HCT116 (cell line): Measurements from ENCODE around the gene STRIP1. TPM values are rescaled to one million over a fixed set of nuclear protein-coding genes. Genes with fewer than 3 reads are reported as not detected.

Source experiments
- ATAC-seq: fragments of 200-7000 bp; cut with Tn5 transposase; 2 replicates; pipeline ENCODE4 v1.9.1; 2020; ENCODE audit warnings: mild to moderate bottlenecking, moderate library complexity
- BruUV-seq: library from RNA; stranded (reverse); fragments of 400-500 nt; replicated peaks from 2 replicates; lab custom pipeline; 2021; lab: Mats Ljungman, UMichigan
- CTCF ChIA-PET: fragments of 300-600 bp; sonication (Branson Sonifier 250); formaldehyde crosslinking; loops from one replicate; lab custom pipeline; 2021; ENCODE audit warnings: antibody characterized with exemption; lab: Charles Lee
- POLR2A ChIA-PET: fragments of 300-600, 350-600 bp; sonication (Branson Sonifier 250); formaldehyde crosslinking; loops from one replicate; lab custom pipeline; 2021; ENCODE audit warnings: antibody characterized with exemption; lab: Charles Lee
- RAD21 ChIA-PET, 2 experiments: fragments of 300-600 bp; sonication (Branson Sonifier 250); formaldehyde crosslinking; loops; one replicate each; lab custom pipeline; 2023; ENCODE audit warnings: low total read pairs in 2 of 2; ENCODE audit not compliant: uncharacterized antibody in 2 of 2, unreplicated experiment in 2 of 2, low non-redundant PET in 1 of 2; lab: Charles Lee
- DNase-seq: peaks from one replicate; pipeline ENCODE4 v3.0.0-alpha.2; 2010; ENCODE audit warnings: low read depth, low spot score
- H2AFZ ChIP-seq: fragments of 200-600 bp; shearing (Covaris generic), sonication (generic); 2 replicates; pipeline ENCODE4 v1.6.1; 2017; ENCODE audit warnings: low read depth, mixed run types, mixed read lengths, antibody characterized with exemption, low read length; ENCODE audit not compliant: poor library complexity, severe bottlenecking
- H3K27ac ChIP-seq: 2 replicates; pipeline ENCODE4 v1.5.1; 2012; ENCODE audit warnings: low read depth, low read length
- H3K27me3 ChIP-seq: fragments of 200-600 bp; sonication (generic); 2 replicates; pipeline ENCODE4 v1.6.1; 2016; ENCODE audit warnings: mixed run types, low read length, mixed read lengths; ENCODE audit not compliant: insufficient read depth
- H3K36me3 ChIP-seq, 2 experiments: fragments of 200-500 bp in 1 of 2; fragments of 200-600 bp in 1 of 2; sonication (Bioruptor generic) in 1 of 2; sonication (generic) in 1 of 2; 2 replicates each; pipeline versions ENCODE4 v1.5.1 to v1.6.1; 2014 to 2016; ENCODE audit warnings: low read length in 2 of 2, inconsistent platforms in 1 of 2, mixed read lengths in 1 of 2, mixed run types in 1 of 2; ENCODE audit not compliant: insufficient read depth in 2 of 2, control insufficient read depth in 1 of 2
- H3K4me1 ChIP-seq, 2 experiments: fragments of 200-600 bp in 1 of 2; sonication (generic) in 1 of 2; 2 replicates each; pipeline versions ENCODE4 v1.5.1 to v1.6.1; 2012 to 2017; ENCODE audit warnings: low read length in 2 of 2, inconsistent platforms in 1 of 2, mild to moderate bottlenecking in 1 of 2, mixed read lengths in 1 of 2, mixed run types in 1 of 2, moderate library complexity in 1 of 2; ENCODE audit not compliant: insufficient read depth in 2 of 2, control insufficient read depth in 1 of 2
- H3K4me2 ChIP-seq: fragments of 200-600 bp; sonication (generic); 2 replicates; pipeline ENCODE4 v1.6.1; 2017; ENCODE audit warnings: mixed run types, low read length, mixed read lengths
- H3K4me3 ChIP-seq, 2 experiments: fragments of 200-600 bp in 1 of 2; sonication (generic) in 1 of 2; replicated peaks in 1 of 2; 2 replicates each; pipeline ENCODE4 v1.5.1; 2011 to 2016; ENCODE audit warnings: low read length in 2 of 2, control low read depth in 1 of 2, low read depth in 1 of 2, mild to moderate bottlenecking in 1 of 2, mixed read lengths in 1 of 2, mixed run types in 1 of 2
- H3K79me2 ChIP-seq: fragments of 200-600 bp; sonication (generic); 2 replicates; pipeline ENCODE4 v1.6.1; 2017; ENCODE audit warnings: mild to moderate bottlenecking, mixed run types, low read length, moderate library complexity, mixed read lengths; ENCODE audit not compliant: insufficient read depth
- H3K9ac ChIP-seq: fragments of 200-600 bp; sonication (generic); 2 replicates; pipeline ENCODE4 v1.6.1; 2016; ENCODE audit warnings: low read length, mixed read lengths
- H3K9me2 ChIP-seq: fragments of 200-600 bp; sonication (generic), shearing (Covaris generic); 2 replicates; pipeline ENCODE4 v1.6.1; 2017; ENCODE audit warnings: mixed run types, mild to moderate bottlenecking, moderate library complexity; ENCODE audit not compliant: insufficient read depth
- H3K9me3 ChIP-seq, 2 experiments: fragments of 200-500 bp in 1 of 2; fragments of 200-600 bp in 1 of 2; sonication (Bioruptor generic) in 1 of 2; sonication (generic) in 1 of 2; 2 replicates each; pipeline ENCODE4 v1.6.1; 2014 to 2017; ENCODE audit warnings: low read length in 2 of 2, mixed read lengths in 2 of 2, inconsistent platforms in 1 of 2, low read depth in 1 of 2, mild to moderate bottlenecking in 1 of 2, mixed run types in 1 of 2, moderate library complexity in 1 of 2; ENCODE audit not compliant: control insufficient read depth in 1 of 2, insufficient read depth in 1 of 2
- H4K20me1 ChIP-seq: fragments of 200-600 bp; sonication (generic), shearing (Covaris generic); 2 replicates; pipeline ENCODE4 v1.6.1; 2017; ENCODE audit warnings: mixed run types, mild to moderate bottlenecking, moderate library complexity; ENCODE audit not compliant: insufficient read depth
- CBX3 ChIP-seq: IDR thresholded peaks from 2 replicates; pipeline ENCODE4 v1.6.1; 2012; ENCODE audit warnings: low read depth
- CTCF ChIP-seq, 3 experiments: fragments of 200-600 bp in 1 of 3; sonication (generic) in 1 of 3; IDR thresholded peaks in 2 of 3; conservative IDR thresholded peaks in 1 of 3; 2 replicates each; pipeline ENCODE4 v1.5.1; 2012 to 2017; ENCODE audit warnings: low read depth in 2 of 3, low read length in 2 of 3, antibody characterized with exemption in 1 of 3, borderline replicate concordance in 1 of 3, control low read depth in 1 of 3, mild to moderate bottlenecking in 1 of 3, mixed read lengths in 1 of 3, mixed run types in 1 of 3, moderate library complexity in 1 of 3; ENCODE audit not compliant: insufficient read depth in 1 of 3
- EZH2 ChIP-seq: fragments of 200-600 bp; sonication (generic); IDR thresholded peaks from 2 replicates; pipeline ENCODE4 v1.6.1; 2017; ENCODE audit warnings: antibody characterized with exemption, mixed run types
- POLR2A ChIP-seq: IDR thresholded peaks from 2 replicates; pipeline ENCODE4 v1.7.0; 2011; ENCODE audit warnings: borderline replicate concordance; ENCODE audit not compliant: insufficient read depth, insufficient read length; ENCODE audit errors: extremely low read depth
- REST ChIP-seq: IDR thresholded peaks from 2 replicates; pipeline ENCODE4 v1.6.1; 2012; ENCODE audit warnings: low read depth
- SP1 ChIP-seq: IDR thresholded peaks from 2 replicates; pipeline ENCODE4 v1.6.1; 2012; ENCODE audit warnings: low read depth
- SRF ChIP-seq: IDR thresholded peaks from 2 replicates; pipeline ENCODE4 v1.6.1; 2012; ENCODE audit warnings: low read depth
- ZBTB33 ChIP-seq: IDR thresholded peaks from 2 replicates; pipeline ENCODE4 v1.6.1; 2011; ENCODE audit warnings: mild to moderate bottlenecking, low read length, moderate library complexity; ENCODE audit not compliant: insufficient replicate concordance; ENCODE audit errors: extremely low read depth
- intact Hi-C: fragments of 100-400 bp; cut with micrococcal nuclease; formaldehyde crosslinking; loops from 2 replicates; pipeline ENCODE4 v1.10.0; 2022
- total RNA-seq: library from RNA; stranded (reverse); gene quantifications from one replicate; pipeline ENCODE4 v1.2.1, GENCODE V29; 2021; ENCODE audit not compliant: unreplicated experiment

STRIP1 gene
- total RNA-seq, 1 experiment from 2014 or later, result 33.5 TPM

- TF ChIP-seq REST (no peak), EZH2 (no peak), SRF (no peak)
- TF ChIP-seq, all 23 proteins: peak for 0
These were observed 44.1 kb upstream of the STRIP1 start (continued) for GRCh38 chr1:109990302-109990653.

- Histone ChIP-seq H3K4me3 (no peak overlapping the region), H3K9me2 (no peaks in the 10 kb centered on the region), H4K20me1 (peaks cover 6% of the 10 kb centered on the region; the same call in 1 of the 2 replicates), H3K27me3 (no peaks in the 10 kb centered on the region), H3K27ac (no peak overlapping the region), H3K9ac (no peak overlapping the region), H3K9me3 (no peaks in the 10 kb centered on the region), H2AFZ (no peak overlapping the region), H3K79me2 (peaks cover 96% of the 10 kb centered on the region), H3K36me3 (peaks cover 3 to 5% of the 10 kb centered on the region in 2 experiments; a peak in 2 of 4 replicates), H3K4me2 (no peak overlapping the region), H3K4me1 (peaks cover 0 to under 1% of the 10 kb centered on the region in 2 experiments; a peak in 1 of 4 replicates)
- intact Hi-C loops, result no loop called here
- BruUV-seq, result no TSS peak
- ATAC-seq, result no peak
- DNase-seq, result no peak
- POLR2A ChIA-PET, result no interaction called here
- TF ChIP-seq SP1, result no peak
- TF ChIP-seq ZBTB33, result no peak
- TF ChIP-seq CBX3, result no peak
- TF ChIP-seq POLR2A, result no peak
- TF ChIP-seq CTCF (IDR thresholded peaks at IDR 0.05 in 2 of 3, conservative IDR thresholded peaks at IDR 0.05 in 1 of 3; ENCODE audit: borderline replicate concordance in 1 of 3, insufficient read depth in 1 of 3, low read depth in 2 of 3, low read length in 2 of 3), result no peak
- CTCF ChIA-PET, result no interaction called here
- RAD21 ChIA-PET, result no interaction called here
These were observed 43.0 kb upstream of the STRIP1 start for GRCh38 chr1:109991400-109991925.
